GM12878 (cell line): ENCODE results near the gene FSTL1. TPM values are rescaled to one million over a fixed set of nuclear protein-coding genes. Genes with fewer than 3 reads are reported as not detected.

ENCODE experiments used
- ATAC-seq: fragments of 200-7000 bp; cut with Tn5 transposase; 3 replicates; pipeline ENCODE4 v1.9.1; 2020; ENCODE audit warnings: mild to moderate bottlenecking, moderate library complexity
- BruUV-seq: library from RNA; stranded (reverse); fragments of 400-500 nt; replicated peaks from 2 replicates; lab custom pipeline; 2021; lab: Mats Ljungman, UMichigan
- CTCF ChIA-PET: fragments of 300-600 bp; sonication (Branson Sonifier 250); formaldehyde crosslinking; extraction: SDS; loops from one replicate; lab custom pipeline; 2021; ENCODE audit warnings: inconsistent platforms; lab: Yijun Ruan, JAX
- POLR2A ChIA-PET: fragments of 350-600 bp; formaldehyde crosslinking; extraction: SDS; loops from one replicate; lab custom pipeline; 2021; ENCODE audit warnings: inconsistent platforms; lab: Charles Lee
- RAD21 ChIA-PET: fragments of 300-600 bp; sonication (Branson Sonifier 250); formaldehyde crosslinking; loops from one replicate; lab custom pipeline; 2023; ENCODE audit warnings: antibody characterized with exemption; ENCODE audit not compliant: unreplicated experiment; lab: Charles Lee
- SMC1A ChIA-PET: fragments of 300-600 bp; sonication (Branson Sonifier 250); formaldehyde crosslinking; loops from one replicate; lab custom pipeline; 2023; ENCODE audit not compliant: unreplicated experiment, uncharacterized antibody; lab: Charles Lee
- DNase-seq: peaks from one replicate; pipeline ENCODE4 v3.0.0-alpha.2; 2011; ENCODE audit warnings: low read depth, low spot score
- FAIRE-seq: peaks from 3 replicates; lab custom pipeline; 2011; peaks lifted over from hg19 to GRCh38; lab: Jason Lieb, UNC
- H2AFZ ChIP-seq: 2 replicates; pipeline ENCODE4 v1.6.0; 2011; ENCODE audit warnings: low read depth, low read length, control low read depth; ENCODE audit not compliant: control insufficient read depth
- H3K27ac ChIP-seq: 2 replicates; pipeline ENCODE4 v1.5.1; 2011; ENCODE audit warnings: control low read depth; ENCODE audit not compliant: control insufficient read depth, insufficient read depth
- H3K27me3 ChIP-seq, 2 experiments: replicated peaks in 1 of 2; 2 replicates each; pipeline versions ENCODE4 v1.6.0 to v1.6.1; 2011; ENCODE audit warnings: low read length in 1 of 2; ENCODE audit not compliant: control insufficient read depth in 2 of 2, insufficient read depth in 2 of 2
- H3K36me3 ChIP-seq, 2 experiments: 2 replicates each; pipeline ENCODE4 v1.5.1; 2011; ENCODE audit warnings: low read length in 1 of 2; ENCODE audit not compliant: control insufficient read depth in 2 of 2, insufficient read depth in 2 of 2
- H3K4me1 ChIP-seq: 2 replicates; pipeline ENCODE4 v1.6.1; 2011; ENCODE audit warnings: mild to moderate bottlenecking, low read length, moderate library complexity, mixed read lengths; ENCODE audit not compliant: control insufficient read depth, insufficient read depth
- H3K4me2 ChIP-seq: 2 replicates; pipeline ENCODE4 v1.6.0; 2011; ENCODE audit warnings: control low read depth; ENCODE audit not compliant: control insufficient read depth, insufficient read depth
- H3K4me3 ChIP-seq: fragments of 200-600 bp; sonication (generic); 2 replicates; pipeline ENCODE4 v1.5.1; 2016
- H3K79me2 ChIP-seq: 2 replicates; pipeline ENCODE4 v1.6.0; 2011; ENCODE audit warnings: low read length; ENCODE audit not compliant: control insufficient read depth, insufficient read depth
- H3K9ac ChIP-seq: 2 replicates; pipeline ENCODE4 v1.8.0; 2011; ENCODE audit warnings: low read length, control low read depth, mixed read lengths; ENCODE audit not compliant: control insufficient read depth, insufficient read depth
- H3K9me3 ChIP-seq: replicated peaks from 3 replicates; pipeline ENCODE4 v1.5.1; 2011; ENCODE audit warnings: mild to moderate bottlenecking, low read length; ENCODE audit not compliant: control insufficient read depth, insufficient read depth
- H4K20me1 ChIP-seq: 2 replicates; pipeline ENCODE4 v1.6.0; 2011; ENCODE audit not compliant: control insufficient read depth, insufficient read depth
- NBN ChIP-seq: fragments of 450-650 bp; IDR thresholded peaks from 2 replicates; pipeline ENCODE4 v1.6.1; 2016
- PML ChIP-seq: IDR thresholded peaks from 2 replicates; pipeline ENCODE4 v1.6.1; 2012; ENCODE audit warnings: low read length, inconsistent platforms
- SIX5 ChIP-seq: IDR thresholded peaks from 2 replicates; pipeline ENCODE4 v1.6.1; 2011; ENCODE audit warnings: mild to moderate bottlenecking, low read depth, low read length, moderate library complexity; ENCODE audit not compliant: severe bottlenecking
- SMC3 ChIP-seq: IDR thresholded peaks from 2 replicates; pipeline ENCODE4 v1.6.1; 2011; ENCODE audit warnings: low read length, improper control_type of control experiment, borderline replicate concordance
- SPI1 ChIP-seq: IDR thresholded peaks from 2 replicates; pipeline ENCODE4 v1.6.1; 2011; ENCODE audit warnings: low read depth, mild to moderate bottlenecking, low read length, moderate library complexity, borderline replicate concordance; ENCODE audit not compliant: insufficient read depth
- ZNF207 ChIP-seq: fragments of 450-650 bp; IDR thresholded peaks from 2 replicates; pipeline ENCODE4 v1.6.1; 2014; ENCODE audit warnings: antibody characterized with exemption, mild to moderate bottlenecking, borderline replicate concordance
- ZNF622 ChIP-seq: fragments of 450-650 bp; IDR thresholded peaks from 2 replicates; pipeline ENCODE4 v1.6.1; 2017; ENCODE audit warnings: mild to moderate bottlenecking, inconsistent platforms
- ZSCAN29 ChIP-seq: fragments of 450-650 bp; IDR thresholded peaks from 2 replicates; pipeline ENCODE4 v1.6.1; 2017; ENCODE audit warnings: mild to moderate bottlenecking, moderate library complexity
- in situ Hi-C: fragments of 300-500 bp; cut with MboI; formaldehyde crosslinking; loops from 9 replicates; pipeline ENCODE4 v1.14.3; 2018; ENCODE audit warnings: mixed read lengths
- intact Hi-C: fragments of 100-400 bp; cut with micrococcal nuclease; formaldehyde crosslinking; loops from one replicate; pipeline ENCODE4 v1.14.2; 2022; ENCODE audit not compliant: unreplicated experiment
- polyA plus RNA-seq, 11 experiments: library from polyadenylated mRNA; depleted of rRNA in 4 of 11; unstranded in 6 of 11; stranded (reverse) in 5 of 11; fragments of >200 nt; fragmentation: Nextera tagmentation in 4 of 11; fragmentation: Illumina TruSeq in 1 of 11; extraction: Ambion mirVana in 4 of 11; extraction: Trizol in 1 of 11; gene quantifications; 1 replicate in 1 of 11; 2 replicates in 10 of 11; pipeline versions ENCODE4 v1.2.1 to v1.2.3, GENCODE V29; 2011 to 2016; ENCODE audit warnings: inconsistent platforms in 2 of 11, missing spikeins in 2 of 11, low read depth in 1 of 11
- total RNA-seq, 4 experiments: library from RNA; depleted of rRNA in 3 of 4; stranded (reverse); fragments of >200 nt in 3 of 4; fragmentation: Illumina TruSeq in 1 of 4; extraction: Trizol in 1 of 4; gene quantifications; 2 replicates each; pipeline versions ENCODE4 v1.2.1 to v1.2.3, GENCODE V29; 2013 to 2021
- TF ChIP-seq, protein P1 (sequence below): fragments of 450-650 bp; IDR thresholded peaks from 2 replicates; pipeline ENCODE4 v1.6.1; 2016; ENCODE audit warnings: mild to moderate bottlenecking, moderate library complexity, borderline replicate concordance
- TF ChIP-seq, protein P2 (sequence below): IDR thresholded peaks from 2 replicates; pipeline ENCODE4 v1.6.1; 2012; ENCODE audit warnings: low read depth, low read length, improper control_type of control experiment
- TF ChIP-seq, protein P3 (sequence below): IDR thresholded peaks from 2 replicates; pipeline ENCODE4 v1.6.1; 2012; ENCODE audit warnings: mild to moderate bottlenecking, low read depth, low read length

The FSTL1 gene
- total and polyA plus RNA-seq, 10 of the 15 experiments (the other 5 are each of a cell fraction or from before 2014, with no cell fraction given) = 0.06 to 1.7 (median 0.32) TPM; not detected in 4

DNA sequence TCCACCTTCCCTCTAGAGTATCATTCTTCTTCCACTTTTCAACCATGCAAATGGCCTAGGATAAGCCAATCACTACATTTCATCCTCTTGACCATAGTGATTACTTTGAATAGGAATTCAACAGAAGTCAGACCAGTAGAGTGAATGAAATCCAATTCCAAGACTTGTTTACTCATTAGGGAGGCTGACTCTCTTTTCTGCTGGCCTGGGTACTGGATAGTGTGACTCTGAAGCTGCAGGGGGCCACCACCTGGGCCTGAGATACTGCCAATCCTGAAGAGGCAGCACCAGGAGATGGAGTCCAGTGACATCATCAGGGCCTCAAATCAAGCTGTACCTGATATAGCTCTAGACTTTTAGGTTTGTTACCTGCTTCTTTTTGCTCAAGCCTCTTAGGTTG is 7.0 kb upstream of the FSTL1 start:
- H3K4me3 ChIP-seq = no peak overlapping the region

More for the DNA sequence above, 7.0 kb upstream of the FSTL1 start:
- in situ Hi-C loops = no loop called here
- intact Hi-C loops = no loop called here
- Histone ChIP-seq H3K27ac (no peak overlapping the region), H3K9me3 (no peaks in the 10 kb centered on the region), H3K79me2 (no peaks in the 10 kb centered on the region), H3K4me2 (no peak overlapping the region), H3K36me3 (no peaks in the 10 kb centered on the region), H4K20me1 (no peaks in the 10 kb centered on the region), H3K4me1 (no peaks in the 10 kb centered on the region), H3K9ac (no peak overlapping the region), H3K27me3 (no peaks in the 10 kb centered on the region), H2AFZ (no peak overlapping the region)
- DNase-seq (no peak), ATAC-seq (no peak), FAIRE-seq (no peak)
- SMC1A ChIA-PET = no interaction called here
- no peak for TF ChIP-seq PML
- TF ChIP-seq ZSCAN29 = no peak
- no peak for TF ChIP-seq ZNF207
- TF ChIP-seq SMC3 = no peak
- no peak for TF ChIP-seq SIX5
- TF ChIP-seq, protein P1, sequence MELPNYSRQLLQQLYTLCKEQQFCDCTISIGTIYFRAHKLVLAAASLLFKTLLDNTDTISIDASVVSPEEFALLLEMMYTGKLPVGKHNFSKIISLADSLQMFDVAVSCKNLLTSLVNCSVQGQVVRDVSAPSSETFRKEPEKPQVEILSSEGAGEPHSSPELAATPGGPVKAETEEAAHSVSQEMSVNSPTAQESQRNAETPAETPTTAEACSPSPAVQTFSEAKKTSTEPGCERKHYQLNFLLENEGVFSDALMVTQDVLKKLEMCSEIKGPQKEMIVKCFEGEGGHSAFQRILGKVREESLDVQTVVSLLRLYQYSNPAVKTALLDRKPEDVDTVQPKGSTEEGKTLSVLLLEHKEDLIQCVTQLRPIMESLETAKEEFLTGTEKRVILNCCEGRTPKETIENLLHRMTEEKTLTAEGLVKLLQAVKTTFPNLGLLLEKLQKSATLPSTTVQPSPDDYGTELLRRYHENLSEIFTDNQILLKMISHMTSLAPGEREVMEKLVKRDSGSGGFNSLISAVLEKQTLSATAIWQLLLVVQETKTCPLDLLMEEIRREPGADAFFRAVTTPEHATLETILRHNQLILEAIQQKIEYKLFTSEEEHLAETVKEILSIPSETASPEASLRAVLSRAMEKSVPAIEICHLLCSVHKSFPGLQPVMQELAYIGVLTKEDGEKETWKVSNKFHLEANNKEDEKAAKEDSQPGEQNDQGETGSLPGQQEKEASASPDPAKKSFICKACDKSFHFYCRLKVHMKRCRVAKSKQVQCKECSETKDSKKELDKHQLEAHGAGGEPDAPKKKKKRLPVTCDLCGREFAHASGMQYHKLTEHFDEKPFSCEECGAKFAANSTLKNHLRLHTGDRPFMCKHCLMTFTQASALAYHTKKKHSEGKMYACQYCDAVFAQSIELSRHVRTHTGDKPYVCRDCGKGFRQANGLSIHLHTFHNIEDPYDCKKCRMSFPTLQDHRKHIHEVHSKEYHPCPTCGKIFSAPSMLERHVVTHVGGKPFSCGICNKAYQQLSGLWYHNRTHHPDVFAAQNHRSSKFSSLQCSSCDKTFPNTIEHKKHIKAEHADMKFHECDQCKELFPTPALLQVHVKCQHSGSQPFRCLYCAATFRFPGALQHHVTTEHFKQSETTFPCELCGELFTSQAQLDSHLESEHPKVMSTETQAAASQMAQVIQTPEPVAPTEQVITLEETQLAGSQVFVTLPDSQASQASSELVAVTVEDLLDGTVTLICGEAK = no peak
- TF ChIP-seq ZNF622 = no peak
- no peak for TF ChIP-seq SPI1
- TF ChIP-seq NBN = no peak
- TF ChIP-seq, protein P2, sequence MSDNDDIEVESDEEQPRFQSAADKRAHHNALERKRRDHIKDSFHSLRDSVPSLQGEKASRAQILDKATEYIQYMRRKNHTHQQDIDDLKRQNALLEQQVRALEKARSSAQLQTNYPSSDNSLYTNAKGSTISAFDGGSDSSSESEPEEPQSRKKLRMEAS = no peak
- TF ChIP-seq, protein P3, sequence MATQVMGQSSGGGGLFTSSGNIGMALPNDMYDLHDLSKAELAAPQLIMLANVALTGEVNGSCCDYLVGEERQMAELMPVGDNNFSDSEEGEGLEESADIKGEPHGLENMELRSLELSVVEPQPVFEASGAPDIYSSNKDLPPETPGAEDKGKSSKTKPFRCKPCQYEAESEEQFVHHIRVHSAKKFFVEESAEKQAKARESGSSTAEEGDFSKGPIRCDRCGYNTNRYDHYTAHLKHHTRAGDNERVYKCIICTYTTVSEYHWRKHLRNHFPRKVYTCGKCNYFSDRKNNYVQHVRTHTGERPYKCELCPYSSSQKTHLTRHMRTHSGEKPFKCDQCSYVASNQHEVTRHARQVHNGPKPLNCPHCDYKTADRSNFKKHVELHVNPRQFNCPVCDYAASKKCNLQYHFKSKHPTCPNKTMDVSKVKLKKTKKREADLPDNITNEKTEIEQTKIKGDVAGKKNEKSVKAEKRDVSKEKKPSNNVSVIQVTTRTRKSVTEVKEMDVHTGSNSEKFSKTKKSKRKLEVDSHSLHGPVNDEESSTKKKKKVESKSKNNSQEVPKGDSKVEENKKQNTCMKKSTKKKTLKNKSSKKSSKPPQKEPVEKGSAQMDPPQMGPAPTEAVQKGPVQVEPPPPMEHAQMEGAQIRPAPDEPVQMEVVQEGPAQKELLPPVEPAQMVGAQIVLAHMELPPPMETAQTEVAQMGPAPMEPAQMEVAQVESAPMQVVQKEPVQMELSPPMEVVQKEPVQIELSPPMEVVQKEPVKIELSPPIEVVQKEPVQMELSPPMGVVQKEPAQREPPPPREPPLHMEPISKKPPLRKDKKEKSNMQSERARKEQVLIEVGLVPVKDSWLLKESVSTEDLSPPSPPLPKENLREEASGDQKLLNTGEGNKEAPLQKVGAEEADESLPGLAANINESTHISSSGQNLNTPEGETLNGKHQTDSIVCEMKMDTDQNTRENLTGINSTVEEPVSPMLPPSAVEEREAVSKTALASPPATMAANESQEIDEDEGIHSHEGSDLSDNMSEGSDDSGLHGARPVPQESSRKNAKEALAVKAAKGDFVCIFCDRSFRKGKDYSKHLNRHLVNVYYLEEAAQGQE = no peak
- CTCF ChIA-PET = interaction anchor here (1.4 kb wide), 1 partner anchor 40 kb away, joined by 4 read pairs; no protein-coding TSS in a partner anchor
- POLR2A ChIA-PET = no interaction called here
- no TSS peak for BruUV-seq
- RAD21 ChIA-PET = no interaction called here
